ENCODE results near the gene ZNF337. TPM values are rescaled to one million over a fixed set of nuclear protein-coding genes. Genes with fewer than 3 reads are reported as not detected.

ZNF337 gene
- total RNA-seq, 3 donors from 2014 or later, result 16.3 to 25.9 (median 20.0) TPM

GRCh38 chr20:25739615-25740320, 43.1 kb upstream of the ZNF337 start:
- Histone ChIP-seq H3K4me1 (no peaks in the 10 kb centered on the region), H3K4me3 (no peak overlapping the region), H3K9me3 (no peaks in the 10 kb centered on the region), H3K27ac (no peak overlapping the region), H3K27me3 (no peaks in the 10 kb centered on the region), H3K36me3 (no peaks in the 10 kb centered on the region)
- intact Hi-C loops (cut with DNase I; ENCODE audit: low total_unique reads), result no loop called here
- TF ChIP-seq POLR2A (IDR thresholded peaks at IDR 0.05) (no peak), POLR2AphosphoS5 (IDR thresholded peaks at IDR 0.05) (no peak), CTCF (IDR thresholded peaks at IDR 0.05) (no peak)
- no peak for DNase-seq (ENCODE audit: low spot score in 2 of 2)

GRCh38 chr20:25738198-25738597, 41.5 kb upstream of the ZNF337 start:
- Histone ChIP-seq H3K27ac (no peak overlapping the region), H3K36me3 (no peaks in the 10 kb centered on the region), H3K4me1 (no peaks in the 10 kb centered on the region), H3K9me3 (no peaks in the 10 kb centered on the region), H3K4me3 (no peak overlapping the region), H3K27me3 (no peaks in the 10 kb centered on the region)
- no peak for TF ChIP-seq CTCF (IDR thresholded peaks at IDR 0.05)
- TF ChIP-seq POLR2A (IDR thresholded peaks at IDR 0.05), result no peak
- no peak for TF ChIP-seq POLR2AphosphoS5 (IDR thresholded peaks at IDR 0.05)
- DNase-seq (ENCODE audit: low spot score in 2 of 2), result no peak
- intact Hi-C loops (cut with DNase I; ENCODE audit: low total_unique reads), result no loop called here

GRCh38 chr20:25733903-25734302, 37.2 kb upstream of the ZNF337 start:
- intact Hi-C loops (cut with DNase I; ENCODE audit: low total_unique reads), result no loop called here
- Histone ChIP-seq H3K27me3 (no peaks in the 10 kb centered on the region), H3K4me3 (no peak overlapping the region), H3K36me3 (no peaks in the 10 kb centered on the region), H3K9me3 (no peaks in the 10 kb centered on the region), H3K27ac (no peak overlapping the region), H3K4me1 (no peaks in the 10 kb centered on the region)
- TF ChIP-seq POLR2A (IDR thresholded peaks at IDR 0.05) (no peak), CTCF (IDR thresholded peaks at IDR 0.05) (no peak)
- no peak for DNase-seq (ENCODE audit: low spot score in 2 of 2)

GRCh38 chr20:25730862-25731261, 34.2 kb upstream of the ZNF337 start:
- H3K4me3 ChIP-seq, result no peak overlapping the region
- no peak overlapping the region for H3K27ac ChIP-seq
- intact Hi-C loops (cut with DNase I; ENCODE audit: low total_unique reads), result no loop called here
- no peaks in the 10 kb centered on the region for H3K36me3 ChIP-seq
- no peak for DNase-seq (ENCODE audit: low spot score in 2 of 2)
- no peak for TF ChIP-seq POLR2A (IDR thresholded peaks at IDR 0.05)
- no peak for TF ChIP-seq POLR2AphosphoS5 (IDR thresholded peaks at IDR 0.05)
- no peak for TF ChIP-seq CTCF (IDR thresholded peaks at IDR 0.05)
- no peaks in the 10 kb centered on the region for H3K27me3 ChIP-seq
- peaks cover 0 to 13% of the 10 kb centered on the region in 2 donors for H3K9me3 ChIP-seq
- no peaks in the 10 kb centered on the region for H3K4me1 ChIP-seq

GRCh38 chr20:25726357-25726756, 29.7 kb upstream of the ZNF337 start:
- intact Hi-C loops (cut with DNase I; ENCODE audit: low total_unique reads), result no loop called here

More at GRCh38 chr20:25726357-25726756, 29.7 kb upstream of the ZNF337 start:
- H3K4me3 ChIP-seq, result no peak overlapping the region
- DNase-seq (ENCODE audit: low spot score in 2 of 2), result no peak
- H3K9me3 ChIP-seq, result peaks cover 0 to 32% of the 10 kb centered on the region in 2 donors
- H3K36me3 ChIP-seq, result no peaks in the 10 kb centered on the region
- no peaks in the 10 kb centered on the region for H3K4me1 ChIP-seq
- no peaks in the 10 kb centered on the region for H3K27me3 ChIP-seq
- TF ChIP-seq POLR2A (IDR thresholded peaks at IDR 0.05) (no peak), POLR2AphosphoS5 (IDR thresholded peaks at IDR 0.05) (no peak), CTCF (IDR thresholded peaks at IDR 0.05) (no peak)
- H3K27ac ChIP-seq, result no peak overlapping the region
